GM19240 (cell line): ENCODE data around the gene CDH22.

Experiments
- DNase-seq: peaks from one replicate; pipeline ENCODE4 v3.0.0; 2011; ENCODE audit warnings: low spot score; ENCODE audit not compliant: insufficient read length

CDH22 gene

DNA sequence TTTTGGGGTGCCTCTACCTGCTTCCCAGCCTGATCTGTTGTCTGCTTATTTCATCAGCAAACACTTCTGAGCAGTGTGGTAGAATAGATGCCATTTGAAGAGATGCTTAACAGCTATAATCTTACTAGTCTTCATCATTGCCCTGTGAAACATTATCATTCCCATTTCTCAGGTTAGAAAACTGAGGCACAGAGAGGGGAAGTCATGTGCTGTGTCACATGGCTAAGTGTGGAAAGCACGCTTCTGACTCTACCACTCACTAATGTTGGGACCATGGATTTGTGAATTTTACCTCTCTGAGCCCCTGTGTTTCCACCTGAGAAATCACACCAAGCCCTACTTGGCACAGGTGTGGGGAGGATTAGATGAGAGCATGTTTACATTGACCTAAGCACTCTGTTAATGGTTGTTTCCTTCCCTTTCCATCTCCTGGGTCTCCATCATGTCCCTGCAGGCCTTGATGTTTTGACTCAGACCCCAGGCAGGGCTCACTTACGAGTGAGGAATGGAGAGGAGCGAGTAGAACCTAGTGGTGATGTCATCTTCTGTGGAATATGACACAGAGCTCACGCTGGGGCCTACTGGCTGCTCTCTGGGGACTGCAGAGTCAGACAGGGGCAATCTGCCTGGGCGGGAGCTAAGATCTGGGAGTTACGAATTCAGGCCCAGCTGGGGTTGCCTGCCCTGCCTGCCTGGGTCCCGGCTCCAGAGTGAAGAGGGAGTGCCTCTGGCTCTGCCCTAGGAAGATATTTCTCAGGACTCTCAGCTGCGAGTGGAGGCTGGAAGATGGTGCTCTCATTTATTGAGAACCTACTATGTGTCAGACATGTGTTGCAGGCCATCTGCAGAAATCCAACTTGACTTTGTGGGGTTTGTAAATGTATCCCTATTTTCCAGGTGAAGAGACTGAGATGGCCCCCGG lies 64.3 kb downstream of the CDH22 start:
- DNase-seq, result no peak

DNA sequence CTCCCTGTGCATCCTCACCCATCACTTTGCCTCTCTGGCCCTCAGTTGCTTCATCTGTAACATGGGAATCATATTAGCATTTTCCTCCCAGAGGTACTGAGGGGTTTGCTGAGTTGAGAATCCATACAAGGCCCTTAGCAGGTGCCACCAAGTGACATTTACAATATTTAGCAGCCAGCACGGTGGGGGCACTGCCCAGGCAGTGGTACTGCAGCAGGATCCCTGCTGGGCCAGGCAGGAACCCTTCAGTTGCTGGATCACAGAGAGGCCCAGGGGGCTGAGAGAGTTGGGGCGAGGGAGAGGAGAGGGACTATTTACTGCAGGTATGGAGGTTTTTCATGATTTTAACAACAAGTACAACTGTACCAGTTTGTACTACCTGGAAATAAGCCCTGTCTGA lies 65.9 kb downstream of the CDH22 start:
- no peak for DNase-seq

GRCh38 chr20:46240881-46241280 lies 67.4 kb downstream of the CDH22 start:
- no peak for DNase-seq

- no peak for DNase-seq
These were observed 68.2 kb downstream of the CDH22 start for GRCh38 chr20:46240065-46240464.

DNA sequence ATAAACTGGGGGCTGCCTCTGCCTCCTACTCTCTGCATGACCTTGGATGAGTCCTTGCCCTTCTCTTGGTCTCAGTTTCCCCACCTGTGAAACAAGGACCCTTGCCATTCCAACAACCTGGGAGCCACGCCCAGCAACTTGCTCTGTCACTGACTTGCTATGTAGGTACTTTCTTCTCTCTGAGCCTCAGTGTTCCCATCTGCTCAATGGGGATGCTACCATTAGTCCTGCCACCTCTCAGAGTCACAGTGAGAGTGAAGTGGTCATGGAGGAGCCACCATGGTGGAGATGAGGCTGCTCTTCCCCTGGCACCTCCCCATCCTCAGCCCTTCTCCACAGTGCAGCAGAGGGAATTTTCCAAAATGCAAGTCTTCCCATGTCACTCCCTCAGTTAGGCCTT lies 70.6 kb downstream of the CDH22 start:
- DNase-seq, result no peak

DNA sequence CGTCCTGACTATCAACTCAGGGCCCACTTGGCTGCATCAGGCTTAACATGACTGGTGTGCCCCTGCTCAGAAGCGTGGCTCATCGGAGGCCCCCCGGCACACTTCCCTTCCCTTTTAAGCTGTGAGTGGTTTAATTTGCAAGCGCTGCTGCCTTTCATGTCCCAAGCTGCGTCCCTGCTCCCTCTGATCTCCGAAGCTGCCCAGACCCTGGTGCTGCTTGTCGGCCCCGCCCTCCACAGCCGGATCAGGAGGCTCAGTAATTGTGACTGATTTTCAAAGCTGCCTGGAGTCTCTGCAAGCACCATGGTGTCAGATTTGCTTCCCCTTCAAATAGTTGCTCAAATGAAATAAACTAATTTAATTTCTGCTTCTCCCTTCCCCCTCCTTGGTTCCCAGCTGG lies 71.1 kb downstream of the CDH22 start:
- no peak for DNase-seq

DNA sequence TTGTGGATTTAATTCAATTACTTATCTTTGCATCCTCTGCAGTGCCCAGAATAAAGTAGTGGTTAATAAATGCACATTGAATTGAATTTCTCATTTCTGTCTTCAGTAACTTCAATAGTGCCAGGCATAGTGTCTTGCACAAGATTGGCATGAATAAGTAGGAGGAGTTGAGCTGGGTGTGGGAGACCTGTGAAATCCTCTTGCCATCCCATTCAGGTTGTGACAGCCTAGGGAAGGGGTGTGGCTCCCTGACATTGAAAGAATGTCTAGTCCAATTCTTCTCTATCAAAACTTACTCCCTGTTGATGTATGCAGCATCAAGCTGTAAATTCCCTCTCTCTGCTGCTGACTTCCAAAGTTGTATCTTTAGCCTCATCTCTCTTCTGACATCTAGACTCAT lies 73.2 kb downstream of the CDH22 start:
- no peak for DNase-seq

GRCh38 chr20:46233701-46234100 lies 74.6 kb downstream of the CDH22 start:
- no peak for DNase-seq

- DNase-seq, result no peak
These were observed 75.8 kb downstream of the CDH22 start for GRCh38 chr20:46232539-46232938.

DNA sequence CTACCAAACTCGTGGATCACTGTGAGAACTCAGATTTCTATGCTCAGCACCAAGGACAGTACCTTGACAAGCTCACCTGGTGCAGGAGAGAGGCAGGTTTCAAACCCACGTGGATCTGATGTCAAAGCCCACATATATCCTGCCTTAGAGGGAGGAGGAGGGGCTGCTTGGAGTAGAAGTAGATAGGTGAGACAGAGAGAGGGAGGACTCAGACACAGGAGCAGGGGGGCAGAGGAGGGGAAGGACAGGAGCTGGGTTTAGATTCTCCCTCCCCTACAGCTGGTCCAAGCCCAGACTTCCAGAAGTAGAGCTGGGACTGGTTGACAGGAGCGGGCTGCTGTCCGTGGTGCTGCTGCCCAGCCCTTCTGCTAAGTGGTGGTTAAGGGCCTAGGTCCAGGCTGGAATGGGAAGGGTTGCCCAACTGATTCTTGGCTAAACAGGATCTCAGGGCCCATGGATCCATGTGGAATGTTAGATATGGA lies 77.5 kb downstream of the CDH22 start:
- no peak for DNase-seq

DNA sequence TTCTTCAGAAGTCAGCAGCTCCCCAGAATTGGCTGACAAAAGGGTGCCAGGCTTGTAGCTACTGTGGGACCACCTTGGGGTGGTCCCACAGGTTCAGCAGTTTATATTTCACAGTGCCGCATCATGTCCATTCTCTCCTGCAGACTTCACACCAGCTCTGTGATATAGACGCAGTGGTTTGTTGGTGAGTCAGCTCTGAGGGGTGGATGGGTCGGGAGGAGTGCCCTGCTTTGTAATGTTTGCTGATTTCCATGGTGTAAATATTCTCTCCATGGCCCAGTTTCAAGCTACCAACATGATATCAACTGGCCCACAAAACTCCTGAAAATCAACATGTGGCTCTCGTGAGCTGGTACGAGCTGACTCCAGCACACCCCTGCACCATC lies 78.2 kb downstream of the CDH22 start:
- DNase-seq, result no peak

DNA sequence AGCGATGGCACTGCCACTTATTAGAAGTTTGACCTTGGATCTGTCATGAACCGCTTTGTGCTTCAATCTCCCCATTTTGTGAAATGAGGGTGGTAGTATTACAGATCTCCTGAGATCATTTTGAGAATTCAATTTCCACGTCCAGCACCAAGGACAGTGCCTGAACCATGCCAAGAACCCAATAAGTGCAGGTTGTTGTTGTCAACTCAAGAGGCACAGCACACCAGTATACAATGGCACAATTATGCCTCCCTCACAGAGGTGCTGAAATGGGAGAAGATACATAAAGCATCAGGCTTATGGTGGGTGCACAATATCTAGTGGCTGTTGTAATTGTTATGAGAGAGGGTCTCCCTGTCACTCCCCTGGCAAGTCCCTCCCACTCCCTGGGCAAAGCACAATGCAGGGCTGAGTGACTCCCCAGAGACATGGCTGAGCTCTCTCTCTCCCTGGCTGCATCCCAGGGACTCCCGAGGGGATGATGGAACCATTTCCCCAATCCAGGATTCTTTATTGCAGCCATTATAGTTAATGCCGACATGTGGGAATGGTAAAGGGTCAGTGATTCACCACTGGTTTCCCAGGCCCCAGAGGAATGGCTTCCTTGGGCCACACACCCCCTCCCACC lies 78.7 kb downstream of the CDH22 start:
- no peak for DNase-seq

DNA sequence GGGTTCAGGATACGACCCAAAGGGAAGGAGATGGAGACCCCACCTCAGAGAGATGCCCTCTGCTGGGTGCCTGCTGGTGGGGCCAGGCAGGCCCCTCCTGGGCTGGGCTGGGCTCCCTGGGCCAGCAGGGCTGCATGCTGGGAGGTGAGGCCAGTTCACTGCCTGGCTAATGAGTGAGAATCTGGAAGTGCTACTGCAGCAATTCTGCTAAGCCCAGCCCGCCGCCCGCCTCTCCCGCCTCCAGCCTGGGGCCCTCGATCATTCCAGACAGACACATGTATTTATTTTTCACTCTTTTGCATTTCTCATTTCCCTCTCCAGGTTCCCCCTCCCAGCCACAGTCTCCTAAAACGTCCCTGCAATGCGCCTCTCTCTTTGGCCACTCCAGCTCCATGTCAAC lies 79.6 kb downstream of the CDH22 start:
- no peak for DNase-seq

DNA sequence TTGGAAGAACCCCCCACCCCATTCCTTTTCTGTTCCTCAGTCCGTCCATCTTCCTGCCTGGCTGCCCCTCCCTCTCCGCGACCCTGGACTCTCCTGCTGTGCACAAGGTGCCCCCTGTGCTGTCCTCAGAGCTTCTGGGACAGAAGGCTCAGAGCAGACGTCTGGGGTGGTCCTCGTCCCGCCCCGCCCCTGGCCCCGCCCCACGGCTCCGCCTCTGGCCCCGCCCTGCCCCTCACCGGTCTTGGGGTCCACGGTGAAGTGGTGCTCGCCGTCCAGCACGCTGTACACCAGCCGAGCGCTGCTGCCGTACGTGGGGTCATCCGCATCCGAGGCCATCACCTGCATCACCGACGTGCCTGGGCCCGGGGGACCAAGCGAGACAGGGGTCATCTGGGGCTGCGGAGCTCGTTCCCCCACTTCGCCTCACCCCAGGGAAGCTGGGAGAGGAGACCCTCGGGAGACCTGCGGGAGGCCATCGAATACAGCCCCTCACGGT lies 81.0 kb downstream of the CDH22 start:
- no peak for DNase-seq

DNA sequence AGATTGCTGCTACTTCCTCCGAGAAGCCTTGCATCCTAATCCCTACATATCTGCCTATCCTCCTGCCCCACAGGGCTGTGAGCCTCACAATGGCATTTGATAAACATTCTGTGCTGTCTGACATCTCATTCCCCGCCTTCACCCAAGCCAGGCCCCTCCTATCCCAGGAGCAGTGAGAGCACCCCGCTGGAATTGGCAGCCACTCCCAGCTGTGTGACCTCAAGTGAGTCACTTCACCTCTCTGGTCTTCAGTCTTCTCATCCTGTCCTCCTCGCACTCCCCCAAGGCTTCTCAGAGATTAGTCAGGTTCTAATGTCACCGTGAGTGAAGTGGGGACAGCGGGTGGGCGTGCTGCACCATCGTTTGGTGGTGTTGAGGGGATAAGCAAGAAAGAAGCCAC lies 81.7 kb downstream of the CDH22 start:
- no peak for DNase-seq

GRCh38 chr20:46222521-46223007 lies 85.7 kb downstream of the CDH22 start:
- no peak for DNase-seq

DNA sequence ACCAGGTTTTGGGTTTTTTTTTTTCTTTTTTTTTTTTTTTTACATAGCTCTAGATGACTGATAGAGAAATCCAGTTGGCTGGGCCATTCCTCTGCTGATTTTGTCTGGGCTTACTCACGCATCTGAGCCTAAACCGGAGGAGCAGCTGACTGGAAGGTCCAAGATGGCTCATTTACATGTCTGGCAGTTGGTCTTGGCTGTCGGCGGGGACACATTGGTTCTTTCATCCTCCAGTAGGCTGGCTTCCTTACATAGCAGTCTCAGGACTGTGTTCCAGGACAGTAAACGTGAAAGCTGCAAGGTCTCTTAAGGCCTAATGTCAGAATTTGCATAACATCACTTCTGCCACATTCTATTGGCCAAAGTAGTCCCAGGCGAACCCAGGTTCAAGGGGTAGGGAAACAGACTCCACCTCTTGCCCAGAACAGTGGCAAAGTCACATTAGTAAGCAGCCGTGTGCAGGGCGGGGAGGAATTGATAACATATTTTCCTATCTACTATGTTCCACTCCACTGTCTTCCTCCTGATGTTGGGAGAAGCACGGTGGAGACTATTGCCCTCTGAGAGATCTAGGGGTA lies 87.0 kb downstream of the CDH22 start:
- no peak for DNase-seq

DNA sequence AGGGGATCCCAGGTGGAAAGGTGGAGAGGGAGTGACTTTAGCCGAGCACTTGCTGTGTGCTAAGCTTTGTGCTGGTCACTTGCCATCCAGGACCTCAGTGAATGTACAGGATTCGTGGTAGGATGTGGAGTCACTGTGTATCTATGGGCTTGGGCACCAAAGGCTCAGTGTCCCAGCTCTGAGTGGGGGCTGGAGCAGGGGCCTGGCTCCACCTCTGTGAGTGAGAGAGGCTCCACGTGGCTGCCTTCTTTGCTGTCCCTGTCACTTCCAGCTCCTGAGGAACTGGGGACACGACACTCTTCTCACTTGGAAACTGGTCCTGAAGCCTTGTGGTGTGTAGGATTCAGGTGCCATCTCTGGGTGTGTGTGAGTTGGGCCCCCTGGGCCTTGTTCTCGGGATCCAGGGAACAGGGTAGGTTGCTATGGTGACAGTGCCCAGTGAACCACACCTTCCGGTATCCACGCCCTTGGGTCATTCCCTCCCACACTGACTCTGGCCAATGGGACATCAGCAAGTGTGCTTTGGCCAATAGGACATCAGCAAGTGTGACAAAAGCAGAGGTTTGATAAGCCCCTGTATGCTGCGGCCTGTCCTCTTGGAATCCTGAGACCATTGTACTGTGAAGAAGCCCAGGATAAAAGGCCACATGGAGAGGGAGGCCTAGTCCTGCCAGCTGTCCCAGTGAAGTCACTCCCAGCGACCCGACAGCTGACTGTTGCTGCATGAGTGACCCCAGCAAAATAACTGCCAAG lies 87.7 kb downstream of the CDH22 start:
- DNase-seq, result no peak

GRCh38 chr20:46219920-46220319 lies 88.4 kb downstream of the CDH22 start:
- DNase-seq, result no peak

DNA sequence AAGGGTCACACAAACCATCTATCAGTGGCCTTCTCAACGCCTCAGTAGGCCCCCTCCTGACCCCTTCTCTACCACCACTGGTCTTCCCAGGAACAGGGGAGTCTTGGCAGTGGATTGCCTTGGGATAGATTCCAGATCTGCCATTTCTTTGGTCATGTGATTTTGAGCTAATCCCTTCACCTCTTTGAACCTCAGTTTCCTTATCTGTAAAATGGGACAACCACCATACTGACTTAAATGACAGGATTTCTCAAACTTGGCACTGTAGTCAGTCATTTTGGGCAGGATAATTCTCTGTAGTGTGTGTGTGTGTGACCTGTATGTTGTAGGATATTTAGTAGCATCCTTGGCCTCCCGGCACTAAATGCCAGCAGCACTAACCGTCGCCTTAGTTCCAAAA lies 89.1 kb downstream of the CDH22 start:
- DNase-seq, result no peak

DNA sequence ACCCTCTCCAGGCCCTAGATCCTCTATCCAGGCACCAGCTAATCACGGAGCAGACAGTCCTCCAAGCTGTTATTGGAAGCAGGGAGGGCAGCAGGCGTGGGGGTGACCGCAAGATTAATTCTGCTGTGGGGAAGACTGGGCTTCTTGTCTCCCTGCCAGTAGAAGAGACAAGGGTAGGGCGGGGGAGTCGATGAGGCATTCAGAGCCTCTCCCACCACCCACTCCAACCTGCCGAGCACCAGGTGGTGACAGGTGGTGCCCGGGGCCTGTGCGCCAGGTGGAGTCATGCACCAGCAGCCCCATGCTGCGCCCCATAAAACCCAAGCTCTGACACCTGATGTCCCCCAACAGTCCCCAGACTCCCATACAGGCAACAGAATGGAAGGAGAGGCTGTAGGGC lies 89.6 kb downstream of the CDH22 start:
- DNase-seq, result no peak
